BJ (cell line): Measurements from ENCODE around the gene PCLAF. TPM values are rescaled to one million over a fixed set of nuclear protein-coding genes. Genes with fewer than 3 reads are reported as not detected.
"Not testable (repeated sequence)": the region's sequence is repeated elsewhere in the genome, so short reads cannot be mapped to it uniquely, and the experiment has no call there.

ENCODE experiments used
- CTCF ChIA-PET: fragments of 350-600 bp; formaldehyde crosslinking; extraction: SDS; loops from one replicate; lab custom pipeline; 2021; ENCODE audit warnings: antibody characterized with exemption, inconsistent platforms; lab: Yijun Ruan, JAX
- POLR2A ChIA-PET: fragments of 300-600 bp; sonication (Branson Sonifier 250); formaldehyde crosslinking; extraction: SDS; loops from one replicate; lab custom pipeline; 2021; ENCODE audit warnings: antibody characterized with exemption; lab: Charles Lee
- DNase-seq: peaks from one replicate; pipeline ENCODE4 v3.0.0-alpha.2; 2011; ENCODE audit warnings: low read depth
- H3K27me3 ChIP-seq: 2 replicates; pipeline ENCODE4 v1.6.0; 2011; ENCODE audit warnings: low read length; ENCODE audit not compliant: control insufficient read depth, insufficient read depth
- H3K36me3 ChIP-seq: 2 replicates; pipeline ENCODE4 v1.5.1; 2011; ENCODE audit warnings: low read length; ENCODE audit not compliant: control insufficient read depth, insufficient read depth
- H3K4me3 ChIP-seq: 2 replicates; pipeline ENCODE4 v1.5.1; 2011; ENCODE audit warnings: low read depth, mild to moderate bottlenecking, control low read depth, low read length
- polyA plus RNA-seq: library from polyadenylated mRNA; depleted of rRNA; stranded (reverse); fragments of >200 nt; gene quantifications from 2 replicates; pipeline ENCODE4 v1.2.3, GENCODE V29; 2011
- TF ChIP-seq, protein P1 (sequence below): IDR thresholded peaks from 2 replicates; pipeline ENCODE4 v1.5.1; 2011; ENCODE audit warnings: low read depth, mild to moderate bottlenecking, control low read depth, inconsistent platforms, low read length, moderate library complexity; ENCODE audit not compliant: insufficient read depth

The PCLAF gene
- polyA plus RNA-seq, 1 experiment: 143 TPM

DNA sequence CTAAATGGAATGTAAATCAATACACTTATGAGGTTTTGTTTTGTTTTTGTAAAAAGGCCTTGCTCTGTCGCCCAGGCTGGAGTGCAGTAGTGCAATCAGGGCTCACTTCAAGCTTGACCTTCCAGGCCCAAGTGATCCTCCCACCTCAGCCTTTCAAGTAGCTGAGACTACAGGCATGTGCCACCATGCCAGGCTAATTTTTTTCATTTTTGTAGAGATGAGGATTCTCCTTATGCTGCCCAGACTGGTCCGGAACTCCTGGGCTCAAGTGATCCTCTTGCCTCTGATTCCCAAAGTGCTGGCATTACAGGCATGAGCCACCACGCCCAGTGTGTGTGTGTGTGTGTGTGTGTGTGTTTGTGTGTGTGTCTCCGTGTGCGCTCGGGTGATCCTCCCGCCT is 5.0 kb upstream of the PCLAF start:
- Histone ChIP-seq H3K27me3 (no peaks in the 10 kb centered on the region), H3K36me3 (no peaks in the 10 kb centered on the region), H3K4me3 (no peak overlapping the region)
- ChIA-PET POLR2A (no interaction called here), CTCF (interaction anchor here (0.7 kb wide), 1 partner anchor 180 kb away, joined by 3 read pairs; no protein-coding TSS in a partner anchor)
- TF ChIP-seq, protein P1, sequence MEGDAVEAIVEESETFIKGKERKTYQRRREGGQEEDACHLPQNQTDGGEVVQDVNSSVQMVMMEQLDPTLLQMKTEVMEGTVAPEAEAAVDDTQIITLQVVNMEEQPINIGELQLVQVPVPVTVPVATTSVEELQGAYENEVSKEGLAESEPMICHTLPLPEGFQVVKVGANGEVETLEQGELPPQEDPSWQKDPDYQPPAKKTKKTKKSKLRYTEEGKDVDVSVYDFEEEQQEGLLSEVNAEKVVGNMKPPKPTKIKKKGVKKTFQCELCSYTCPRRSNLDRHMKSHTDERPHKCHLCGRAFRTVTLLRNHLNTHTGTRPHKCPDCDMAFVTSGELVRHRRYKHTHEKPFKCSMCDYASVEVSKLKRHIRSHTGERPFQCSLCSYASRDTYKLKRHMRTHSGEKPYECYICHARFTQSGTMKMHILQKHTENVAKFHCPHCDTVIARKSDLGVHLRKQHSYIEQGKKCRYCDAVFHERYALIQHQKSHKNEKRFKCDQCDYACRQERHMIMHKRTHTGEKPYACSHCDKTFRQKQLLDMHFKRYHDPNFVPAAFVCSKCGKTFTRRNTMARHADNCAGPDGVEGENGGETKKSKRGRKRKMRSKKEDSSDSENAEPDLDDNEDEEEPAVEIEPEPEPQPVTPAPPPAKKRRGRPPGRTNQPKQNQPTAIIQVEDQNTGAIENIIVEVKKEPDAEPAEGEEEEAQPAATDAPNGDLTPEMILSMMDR: no peak
- DNase-seq: no peak

DNA sequence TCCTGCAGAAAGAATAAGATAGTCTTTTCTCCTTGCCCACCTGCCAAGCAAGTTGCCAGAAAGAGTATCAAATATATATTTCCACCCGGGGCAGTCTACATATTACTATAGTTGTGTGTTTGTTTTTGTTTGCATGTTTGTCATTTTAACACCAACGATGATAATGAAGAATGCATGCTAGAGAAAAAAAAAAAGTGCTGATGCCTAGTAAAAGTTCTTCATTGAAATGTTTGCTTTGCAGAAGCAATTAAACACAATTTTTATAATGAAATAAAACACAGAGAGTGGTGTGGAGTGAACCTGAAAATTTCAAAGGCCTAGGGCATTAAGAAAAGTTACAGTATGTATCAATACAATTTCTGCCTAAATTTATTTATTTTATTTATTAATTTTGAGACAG is 2.5 kb upstream of the PCLAF start:
- ChIA-PET POLR2A (no interaction called here), CTCF (no interaction called here)
- TF ChIP-seq, protein P1: no peak

DNA sequence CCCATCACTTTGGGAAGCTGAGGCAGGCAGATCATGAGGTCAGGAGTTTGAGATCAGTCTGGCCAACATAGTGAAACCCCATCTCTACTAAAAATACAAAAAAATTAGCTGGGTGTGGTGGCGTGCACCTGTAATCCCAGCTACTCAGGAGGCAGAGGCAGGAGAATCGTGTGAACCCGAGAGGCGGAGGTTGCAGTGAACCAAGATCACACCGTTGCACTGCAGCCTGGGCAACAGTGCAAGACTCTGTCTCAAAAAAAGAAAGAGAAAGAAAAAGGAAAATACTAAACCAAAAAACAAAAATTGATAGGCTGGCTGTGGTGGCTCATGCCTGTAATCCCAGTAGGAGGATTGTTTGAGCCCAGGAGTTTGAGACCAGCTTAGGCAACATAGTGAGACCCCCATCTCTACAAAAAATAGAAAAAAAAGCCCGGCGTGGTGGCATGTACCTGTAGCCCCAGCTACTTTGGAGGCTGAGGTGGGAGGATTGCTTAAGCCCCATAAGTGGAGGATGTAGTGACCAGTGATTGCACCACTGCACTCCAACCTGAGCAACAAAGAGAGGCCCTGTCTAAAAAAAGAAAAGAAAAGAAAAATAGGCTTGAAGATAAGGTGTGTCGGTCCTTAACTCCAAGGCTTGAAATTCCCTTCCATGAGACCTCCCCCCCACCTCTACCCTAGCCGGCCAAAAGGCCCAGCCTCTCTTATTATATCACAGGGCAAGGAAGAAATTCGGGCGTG is 941 bp downstream of the PCLAF start:
- CTCF ChIA-PET: interaction anchor here (0.6 kb wide), 1 partner anchor 258 kb away, joined by 3 read pairs; no protein-coding TSS in a partner anchor
- H3K36me3 ChIP-seq, POLR2A ChIA-PET: not testable (repeated sequence)

More for the DNA sequence above, 2.5 kb upstream of the PCLAF start:
- H3K36me3 ChIP-seq: no peaks in the 10 kb centered on the region
- no peak for DNase-seq
- H3K4me3 ChIP-seq: no peak overlapping the region
- no peaks in the 10 kb centered on the region for H3K27me3 ChIP-seq

DNA sequence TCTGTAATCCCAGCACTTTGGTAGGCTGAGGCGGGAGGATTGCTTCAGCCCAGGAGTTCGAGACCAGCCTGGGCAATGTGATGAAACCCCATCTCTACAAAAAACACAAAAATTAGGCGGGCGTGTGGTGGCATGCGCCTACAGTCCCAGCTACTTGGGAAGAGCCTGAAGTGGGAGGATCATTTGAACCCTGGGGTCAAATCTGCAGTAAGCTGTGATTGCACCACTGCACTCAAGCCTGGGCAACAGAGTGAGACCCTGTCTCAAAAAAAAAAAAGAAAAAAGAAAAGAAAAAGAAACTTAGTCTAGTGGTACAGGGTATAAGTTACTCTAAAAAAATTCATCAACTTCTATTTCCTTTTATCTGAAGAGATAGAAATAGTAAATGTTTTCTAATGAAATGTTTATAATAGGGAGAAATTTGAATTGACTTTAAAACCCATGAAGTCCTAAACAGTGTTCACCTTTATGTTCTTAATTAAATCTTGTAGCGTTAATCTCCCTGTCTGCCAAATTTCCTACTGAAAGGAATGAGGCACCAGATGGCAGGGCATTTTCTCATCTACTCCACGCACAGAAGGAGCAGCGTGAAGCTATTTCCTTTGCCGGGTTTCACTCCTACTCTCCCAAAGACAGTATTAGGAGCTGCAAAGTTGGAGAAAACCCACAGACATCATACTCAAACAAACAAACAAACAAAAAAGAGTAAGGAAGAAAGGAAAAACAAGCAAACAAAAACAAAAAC is 1.9 kb downstream of the PCLAF start:
- no peak overlapping the region for H3K4me3 ChIP-seq
- DNase-seq: no peak
- ChIA-PET CTCF (interaction anchor here (0.6 kb wide), 1 partner anchor 259 kb away, joined by 3 read pairs; no protein-coding TSS in a partner anchor), POLR2A (no interaction called here)
- no peaks in the 10 kb centered on the region for H3K36me3 ChIP-seq
- no peaks in the 10 kb centered on the region for H3K27me3 ChIP-seq
- TF ChIP-seq, protein P1: no peak

More for the DNA sequence above, 941 bp downstream of the PCLAF start:
- not testable (repeated sequence) for H3K27me3 ChIP-seq, DNase-seq
- peak overlapping the region; percentile 49 for H3K4me3 ChIP-seq

DNA sequence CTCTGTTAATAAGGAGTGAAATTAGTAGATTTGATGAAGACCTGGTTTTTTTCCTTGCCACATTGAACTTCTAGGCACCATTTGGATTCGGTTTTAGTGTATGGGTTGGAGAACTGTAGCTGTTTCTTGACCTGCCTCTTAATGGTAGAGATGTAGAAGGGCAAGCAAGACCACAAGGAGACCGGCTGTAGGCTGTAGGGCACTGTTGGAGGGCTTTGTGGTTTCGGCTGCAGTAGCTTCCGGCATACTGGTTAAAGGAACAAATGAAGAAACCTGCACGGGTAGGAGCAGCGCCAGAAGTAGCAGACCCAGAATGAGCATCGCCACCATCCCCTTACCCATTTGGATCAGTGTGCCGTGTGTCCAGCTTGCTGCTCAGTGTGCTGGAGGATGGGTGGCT is 7.9 kb downstream of the PCLAF start:
- POLR2A ChIA-PET: no interaction called here
- no peaks in the 10 kb centered on the region for H3K27me3 ChIP-seq

DNA sequence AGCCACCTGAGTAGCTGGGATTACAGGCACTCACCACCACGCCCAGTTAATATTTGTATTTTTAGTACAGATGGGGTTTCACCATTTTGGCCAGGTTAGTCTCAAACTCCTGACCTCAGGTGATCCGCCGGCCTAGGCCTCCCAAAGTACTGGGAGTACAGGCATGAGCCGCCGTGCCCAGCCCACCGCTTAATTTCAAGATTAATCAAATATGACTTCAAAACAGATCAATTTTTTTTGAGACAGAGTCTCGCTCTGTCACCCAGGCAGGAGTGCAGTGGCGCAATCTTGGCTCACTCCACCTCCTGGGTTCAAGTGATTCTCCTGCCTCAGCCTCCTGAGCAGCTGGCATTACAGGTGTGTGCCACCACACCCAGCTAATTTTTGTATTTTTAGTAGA is 9.9 kb downstream of the PCLAF start:
- H3K4me3 ChIP-seq, DNase-seq, H3K36me3 ChIP-seq, POLR2A ChIA-PET, H3K27me3 ChIP-seq: not testable (repeated sequence)
- CTCF ChIA-PET: interaction anchor here (0.5 kb wide), 1 partner anchor 111 kb away, joined by 3 read pairs; no protein-coding TSS in a partner anchor

More for the DNA sequence above, 7.9 kb downstream of the PCLAF start:
- Histone ChIP-seq H3K36me3 (no peaks in the 10 kb centered on the region), H3K4me3 (no peak overlapping the region)
- no peak for DNase-seq
- CTCF ChIA-PET: interaction anchor here (0.7 kb wide), 1 partner anchor 15 kb away, joined by 3 read pairs; no protein-coding TSS in a partner anchor
- TF ChIP-seq, protein P1: no peak
